ENCODE data around the gene SCFD2. TPM values are rescaled to one million over a fixed set of nuclear protein-coding genes. Genes with fewer than 3 reads are reported as not detected.
"Not testable (repeated sequence)": the region's sequence is repeated elsewhere in the genome, so short reads cannot be mapped to it uniquely, and the experiment has no call there.

SCFD2 gene
- 10 to 100 TPM; 21.6 to 22.5 TPM for total RNA-seq

DNA sequence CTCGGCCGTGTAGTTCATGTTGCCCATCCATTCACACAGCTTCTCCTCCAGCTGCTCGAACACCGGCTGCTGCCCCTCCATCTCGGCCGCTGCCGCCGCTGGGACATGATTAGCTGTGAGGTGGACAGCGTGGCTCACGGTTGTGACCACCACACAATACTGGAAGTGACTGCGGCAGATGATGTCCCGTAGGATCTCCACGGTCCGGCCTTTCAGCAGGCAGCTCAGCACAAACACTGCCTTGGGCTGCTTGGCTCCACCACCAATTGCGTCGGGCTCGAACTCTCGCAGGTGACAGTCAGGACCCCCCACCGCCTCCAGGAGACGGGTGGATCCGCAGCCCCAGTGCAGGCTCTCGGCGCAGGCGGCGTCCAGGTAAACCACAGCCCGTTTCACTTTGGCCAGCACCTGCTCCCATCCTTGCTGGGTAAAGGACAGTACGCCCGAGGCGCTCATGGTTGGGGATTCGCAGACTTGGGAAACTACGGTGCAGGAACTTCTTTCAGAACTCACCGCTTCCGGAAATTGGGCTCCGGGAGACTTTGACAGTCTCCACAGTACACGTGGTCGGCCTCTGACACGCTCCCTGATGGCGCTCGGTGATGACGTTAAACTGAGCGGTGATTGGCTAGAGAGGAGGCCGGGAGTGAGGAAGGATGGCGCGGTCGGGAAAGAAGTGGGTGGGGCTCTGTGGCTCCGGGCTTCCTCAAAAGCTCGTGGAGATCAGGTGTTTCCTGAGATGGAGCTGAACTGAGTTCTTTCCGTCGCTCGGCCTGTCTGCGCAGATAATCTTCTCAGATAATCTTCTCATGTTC is at the start of gene SCFD2:
SCFD2 (minus strand) TSS at position 576 of the 815 bp plus-strand sequence.
- H3K4me1 Mint-ChIP-seq: peaks cover 47% of the 10 kb centered on the region
- peak; percentile 98 for DNase-seq
- H3K4me3 Mint-ChIP-seq: peak within 1 kb of the TSS; percentile 95
- intact Hi-C loops (cut with DNase I, micrococcal nuclease): loop anchor here (1.0 to 10.0 kb wide), 7 partner anchors 12 to 653 kb away; partner anchors contain the start of gene FIP1L1 (in 2 of the 2)
- ATAC-seq: peak; percentile 98
- H3K27ac Mint-ChIP-seq: peak within 1 kb of the TSS; percentile 95
- no peaks in the 10 kb centered on the region for H3K9me3 Mint-ChIP-seq (ENCODE audit: low read depth)
- CTCF ChIA-PET: interaction anchor here (1.4 to 1.5 kb wide), 2 partner anchors 11 to 14 kb away, joined by 3 to 5 read pairs; no protein-coding TSS in a partner anchor
- peaks cover 5% of the 10 kb centered on the region for H3K27me3 Mint-ChIP-seq
- POLR2A ChIA-PET: interaction anchor here (0.6 to 1.2 kb wide), 2 partner anchors 11 to 697 kb away, joined by 3 read pairs; partner anchors contain the start of gene FIP1L1
- peaks cover 11% of the 10 kb centered on the region for H3K36me3 Mint-ChIP-seq (ENCODE audit: low read depth)

DNA sequence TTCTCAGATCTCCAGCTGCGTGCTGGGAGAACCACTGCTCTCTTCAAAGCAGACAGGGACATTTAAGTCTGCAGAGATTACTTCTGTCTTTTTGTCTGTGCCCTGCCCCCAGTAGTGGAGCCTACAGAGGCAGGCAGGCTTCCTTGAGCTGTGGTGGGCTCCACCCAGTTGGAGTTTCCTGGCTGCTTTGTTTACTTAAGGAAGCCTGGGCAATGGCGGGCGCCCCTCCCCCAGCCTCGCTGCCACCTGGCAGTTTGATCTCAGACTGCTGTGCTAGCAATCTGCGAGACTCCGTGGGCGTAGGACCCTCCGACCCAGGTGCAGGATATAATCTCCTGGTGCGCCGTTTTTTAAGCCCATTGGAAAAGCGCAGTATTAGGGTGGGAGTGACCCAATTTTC is 43.6 kb upstream of the SCFD2 start:
- intact Hi-C loops (cut with DNase I, micrococcal nuclease); CTCF ChIA-PET; H3K27ac Mint-ChIP-seq; H3K27me3 Mint-ChIP-seq; H3K9me3 Mint-ChIP-seq (ENCODE audit: low read depth); ATAC-seq; H3K4me3 Mint-ChIP-seq; POLR2A ChIA-PET; DNase-seq: not testable (repeated sequence)
- peaks cover 50% of the 10 kb centered on the region for H3K36me3 Mint-ChIP-seq (ENCODE audit: low read depth)
- H3K4me1 Mint-ChIP-seq: peaks cover 45% of the 10 kb centered on the region

DNA sequence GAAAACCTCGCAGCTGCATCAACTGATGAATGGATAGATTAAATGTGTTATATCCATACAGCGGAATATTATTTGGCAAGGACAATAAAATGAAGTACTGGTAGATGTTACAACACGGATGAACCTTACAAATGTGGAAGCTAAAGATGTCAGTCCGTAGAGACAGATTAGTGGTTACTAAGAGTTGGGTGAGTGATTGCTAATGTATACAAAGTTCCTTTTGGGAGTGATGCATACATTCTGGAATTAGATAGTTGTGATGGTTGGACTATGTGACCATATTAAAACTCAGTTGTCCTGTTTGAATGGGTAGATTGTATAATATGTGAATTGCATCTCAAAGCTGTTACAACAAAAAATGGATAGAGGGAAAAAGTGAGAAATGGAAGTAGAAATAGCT is 14.4 kb upstream of the SCFD2 start:
- H3K4me3 Mint-ChIP-seq: no peak overlapping the region

DNA sequence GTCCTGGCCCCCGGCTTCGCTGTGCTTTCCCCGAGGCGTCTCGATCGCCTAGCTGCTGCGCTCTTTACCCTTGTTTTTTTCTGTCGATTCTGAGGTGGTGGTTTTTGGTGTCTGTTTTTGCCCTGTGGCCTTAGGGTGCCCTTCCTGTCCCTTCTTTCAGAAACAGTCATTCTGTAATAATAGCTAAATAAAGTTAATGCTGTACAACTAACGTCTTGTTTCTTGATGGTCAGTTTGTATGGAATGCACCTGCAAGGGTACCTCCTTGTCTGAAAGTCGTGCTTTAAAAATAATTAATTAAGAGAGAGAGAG is 12.3 kb upstream of the SCFD2 start:
- Mint-ChIP-seq H3K36me3 (ENCODE audit: low read depth) (peaks cover 17% of the 10 kb centered on the region), H3K4me1 (peaks cover 29% of the 10 kb centered on the region), H3K9me3 (ENCODE audit: low read depth) (no peaks in the 10 kb centered on the region), H3K27ac (peak overlapping the region; percentile 97), H3K4me3 (peak overlapping the region; percentile 99), H3K27me3 (no peaks in the 10 kb centered on the region)
- ATAC-seq (no peak), DNase-seq (no peak)
- CTCF ChIA-PET: interaction anchor here (0.6 to 1.3 kb wide), 3 partner anchors 9 to 856 kb away, joined by 3 to 4 read pairs (median 3); no protein-coding TSS in a partner anchor
- intact Hi-C loops (cut with DNase I, micrococcal nuclease): loop anchor here (5.0 kb wide), 3 partner anchors 181 to 1536 kb away; partner anchors contain the start of genes CHIC2 (in 1 of the 2) and DCUN1D4 (in 1 of the 2)
- POLR2A ChIA-PET: no interaction called here

More for the DNA sequence above, 14.4 kb upstream of the SCFD2 start:
- Mint-ChIP-seq H3K9me3 (ENCODE audit: low read depth) (no peaks in the 10 kb centered on the region), H3K4me1 (peaks cover 29% of the 10 kb centered on the region), H3K27me3 (no peaks in the 10 kb centered on the region), H3K36me3 (ENCODE audit: low read depth) (peaks cover 28% of the 10 kb centered on the region), H3K27ac (no peak overlapping the region)
- no peak for ATAC-seq
- ChIA-PET POLR2A (no interaction called here), CTCF (interaction anchor here (1.8 to 2.2 kb wide), 3 partner anchors 15 to 853 kb away, joined by 5 to 10 read pairs (median 6); partner anchors contain the start of gene SCFD2)
- no peak for DNase-seq
- intact Hi-C loops (cut with DNase I, micrococcal nuclease): loop anchor here in 1 of 2 experiments (5.0 kb wide), 1 partner anchor 52 kb away; no protein-coding TSS in a partner anchor

DNA sequence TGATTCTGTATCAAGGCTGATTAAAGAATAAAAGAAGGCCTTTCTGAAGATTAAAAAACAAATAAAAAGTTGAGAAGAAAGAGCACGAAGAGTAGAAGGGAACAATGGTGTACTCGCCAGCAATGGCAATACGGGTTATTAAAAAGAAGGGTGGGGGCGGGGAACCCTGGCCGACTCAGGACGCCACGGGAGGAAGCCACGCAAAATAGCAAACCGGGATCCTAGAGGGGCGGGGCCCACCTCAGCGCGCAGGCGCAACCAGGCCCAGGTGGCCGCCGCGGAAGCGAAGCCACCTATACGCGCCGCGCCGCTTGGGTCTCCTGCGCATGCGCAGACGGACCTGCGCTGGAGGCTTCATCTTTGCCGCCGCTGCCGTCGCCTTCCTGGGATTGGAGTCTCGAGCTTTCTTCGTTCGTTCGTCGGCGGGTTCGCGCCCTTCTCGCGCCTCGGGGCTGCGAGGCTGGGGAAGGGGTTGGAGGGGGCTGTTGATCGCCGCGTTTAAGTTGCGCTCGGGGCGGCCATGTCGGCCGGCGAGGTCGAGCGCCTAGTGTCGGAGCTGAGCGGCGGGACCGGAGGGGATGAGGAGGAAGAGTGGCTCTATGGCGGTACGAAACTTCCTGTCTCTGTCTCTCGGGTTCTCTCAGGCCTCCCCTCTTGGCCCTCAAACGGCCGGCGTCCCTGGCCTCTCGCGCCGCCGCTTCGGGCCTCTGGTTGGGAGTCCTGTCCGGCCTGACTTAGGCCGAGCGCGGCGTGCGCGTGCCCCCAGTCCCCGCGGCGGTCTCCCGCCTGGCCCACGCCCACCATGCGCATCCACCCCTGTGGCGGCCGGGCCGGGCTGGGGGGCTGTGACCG is 11.7 kb upstream of the SCFD2 start, which contains the start of gene FIP1L1:
FIP1L1 (plus strand) TSS at position 323 of the 852 bp plus-strand sequence; CDS start at position 521, 198 bp downstream.
- Mint-ChIP-seq H3K4me1 (peaks cover 29% of the 10 kb centered on the region), H3K9me3 (ENCODE audit: low read depth) (no peaks in the 10 kb centered on the region), H3K27me3 (no peaks in the 10 kb centered on the region), H3K27ac (peak within 1 kb of the TSS; percentile 97), H3K36me3 (ENCODE audit: low read depth) (peaks cover 15% of the 10 kb centered on the region), H3K4me3 (peak within 1 kb of the TSS; percentile 99)
- DNase-seq (peak; percentile 98), ATAC-seq (peak; percentile 97)
- ChIA-PET POLR2A (interaction anchor here (1.0 kb wide), 1 partner anchor 12 kb away, joined by 3 read pairs; the partner anchor contains the start of gene SCFD2), CTCF (interaction anchor here (0.6 to 1.3 kb wide), 5 partner anchors 10 to 857 kb away, joined by 3 to 4 read pairs (median 3); no protein-coding TSS in a partner anchor)
- intact Hi-C loops (cut with DNase I, micrococcal nuclease): loop anchor here (1.0 to 5.0 kb wide), 5 partner anchors 11 to 1535 kb away; partner anchors contain the start of genes CHIC2 (in 2 of the 2), SCFD2 (in 2 of the 2) and DCUN1D4 (in 1 of the 2)

DNA sequence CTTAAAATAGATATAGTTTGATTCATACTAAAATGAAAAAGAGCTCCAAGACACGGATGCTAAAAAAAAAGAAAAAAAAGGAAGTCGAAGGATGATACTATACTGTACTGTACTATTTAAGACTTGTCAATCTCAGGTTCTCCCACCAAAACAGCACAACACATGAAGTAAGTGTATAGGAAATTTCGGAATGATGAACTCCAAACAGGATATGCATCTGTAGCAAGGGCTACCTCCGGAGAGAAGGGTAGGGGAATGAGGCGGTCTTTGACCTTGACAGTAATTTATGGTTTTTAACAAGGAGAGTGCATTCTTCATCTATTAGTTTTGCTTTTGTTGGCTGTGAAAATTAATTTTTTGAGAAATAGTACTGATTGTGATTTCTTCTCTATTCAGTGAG is 11.0 kb upstream of the SCFD2 start:
- no peak for DNase-seq
- H3K9me3 Mint-ChIP-seq (ENCODE audit: low read depth): no peaks in the 10 kb centered on the region
- H3K27ac Mint-ChIP-seq: peak overlapping the region; percentile 97
- intact Hi-C loops (cut with DNase I, micrococcal nuclease): loop anchor here (1.0 to 5.0 kb wide), 5 partner anchors 11 to 1535 kb away; partner anchors contain the start of genes CHIC2 (in 2 of the 2), SCFD2 (in 2 of the 2) and DCUN1D4 (in 1 of the 2)
- CTCF ChIA-PET: interaction anchor here (0.7 to 1.1 kb wide), 3 partner anchors 15 to 24 kb away, joined by 3 read pairs; no protein-coding TSS in a partner anchor
- peaks cover 12% of the 10 kb centered on the region for H3K36me3 Mint-ChIP-seq (ENCODE audit: low read depth)
- peaks cover 29% of the 10 kb centered on the region for H3K4me1 Mint-ChIP-seq
- peak; percentile 1 for ATAC-seq
- POLR2A ChIA-PET: interaction anchor here (1.0 kb wide), 1 partner anchor 11 kb away, joined by 3 read pairs; the partner anchor contains the start of gene SCFD2
- no peaks in the 10 kb centered on the region for H3K27me3 Mint-ChIP-seq
- H3K4me3 Mint-ChIP-seq: peak overlapping the region; percentile 99

DNA sequence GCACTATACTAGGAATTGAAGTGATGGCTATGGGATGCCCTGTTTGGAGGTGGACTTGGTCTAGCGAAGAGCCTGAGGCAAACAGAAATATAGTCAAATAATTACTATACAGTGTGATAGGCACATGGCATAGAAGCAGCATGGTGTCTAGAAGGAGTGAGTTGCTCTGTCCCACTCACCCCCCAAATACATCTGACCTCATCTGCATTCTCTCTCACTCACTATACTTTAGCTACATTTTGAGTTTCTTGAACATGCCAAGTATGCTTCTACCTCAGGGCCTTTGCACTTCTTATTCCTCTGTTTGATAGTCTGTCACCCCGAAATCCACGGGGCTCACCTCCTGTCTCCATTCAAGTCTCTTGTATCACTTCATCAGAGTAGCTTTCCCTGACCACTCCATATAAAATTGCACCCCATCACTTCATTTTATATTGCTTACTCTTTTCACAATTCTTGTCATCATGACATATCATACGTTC is 9.0 kb upstream of the SCFD2 start:
- ATAC-seq (no peak), DNase-seq (no peak)
- H3K4me1 Mint-ChIP-seq: peaks cover 20% of the 10 kb centered on the region
- H3K36me3 Mint-ChIP-seq (ENCODE audit: low read depth): peaks cover 6% of the 10 kb centered on the region
- no peak overlapping the region for H3K27ac Mint-ChIP-seq
- H3K27me3 Mint-ChIP-seq: peaks cover 9% of the 10 kb centered on the region
- ChIA-PET POLR2A (no interaction called here), CTCF (no interaction called here)
- intact Hi-C loops (cut with DNase I, micrococcal nuclease): loop anchor here (5.0 kb wide), 3 partner anchors 178 to 1533 kb away; partner anchors contain the start of genes CHIC2 (in 1 of the 2) and DCUN1D4 (in 1 of the 2)
- H3K4me3 Mint-ChIP-seq: no peak overlapping the region
- no peaks in the 10 kb centered on the region for H3K9me3 Mint-ChIP-seq (ENCODE audit: low read depth)

DNA sequence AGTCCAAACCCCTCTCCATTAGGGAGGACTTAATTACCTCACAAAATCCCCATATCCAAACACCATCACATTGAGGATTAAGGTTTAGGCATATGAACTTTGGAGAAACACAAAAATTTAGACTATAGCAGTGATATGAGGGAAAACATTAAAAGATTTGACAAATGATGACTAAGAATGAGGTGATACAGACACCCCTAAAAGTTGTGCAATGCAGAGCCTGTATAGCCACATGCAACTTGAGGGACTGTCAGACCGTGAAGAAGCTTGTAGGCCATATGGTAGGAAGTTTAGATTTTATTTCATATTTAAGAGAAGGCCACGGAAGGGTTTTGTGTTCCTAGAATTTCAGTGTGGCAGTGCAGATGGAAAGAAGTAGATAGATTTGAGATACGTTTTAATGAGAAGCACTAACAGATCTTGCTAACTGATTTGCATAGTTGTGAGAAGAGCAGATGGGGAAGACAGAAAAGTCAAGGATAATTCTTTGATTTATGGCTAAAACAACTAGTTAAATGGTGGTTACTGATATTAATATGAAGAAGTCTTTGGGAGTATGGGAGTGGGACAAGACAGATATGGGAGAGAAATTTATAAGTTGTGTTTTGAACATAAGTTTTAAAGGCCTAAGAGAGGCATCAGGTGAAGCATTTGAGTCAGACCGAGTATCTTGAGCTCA is 6.1 kb upstream of the SCFD2 start:
- ChIA-PET CTCF (interaction anchor here (0.6 to 0.7 kb wide), 2 partner anchors 9 to 1287 kb away, joined by 3 to 4 read pairs; no protein-coding TSS in a partner anchor), POLR2A (no interaction called here)
- H3K4me1 Mint-ChIP-seq: peaks cover 8% of the 10 kb centered on the region
- H3K27ac Mint-ChIP-seq: no peak overlapping the region
- ATAC-seq (no peak), DNase-seq (no peak)
- no peak overlapping the region for H3K4me3 Mint-ChIP-seq
- no peaks in the 10 kb centered on the region for H3K36me3 Mint-ChIP-seq (ENCODE audit: low read depth)
- H3K27me3 Mint-ChIP-seq: peaks cover 10% of the 10 kb centered on the region
- intact Hi-C loops (cut with DNase I, micrococcal nuclease): no loop called here
- H3K9me3 Mint-ChIP-seq (ENCODE audit: low read depth): no peaks in the 10 kb centered on the region

DNA sequence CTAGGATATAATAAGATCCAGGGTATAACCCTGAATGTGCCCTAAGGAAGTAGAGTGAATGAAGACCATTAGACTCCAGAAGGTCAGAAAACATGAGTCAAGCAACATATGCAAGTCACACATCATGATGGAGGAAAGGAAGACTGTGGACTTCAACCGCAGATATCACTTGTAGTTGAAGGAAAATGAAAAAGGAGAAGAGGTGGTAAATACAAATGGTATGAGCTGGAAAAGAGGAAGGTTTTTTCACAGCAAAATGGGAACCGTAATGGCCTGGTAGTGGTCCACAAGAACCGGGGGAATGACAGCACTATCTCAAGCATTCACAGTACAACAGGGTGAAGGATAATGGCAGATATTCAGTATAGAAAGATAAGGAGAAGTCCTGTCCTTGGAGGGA is 5.2 kb upstream of the SCFD2 start:
- intact Hi-C loops (cut with DNase I, micrococcal nuclease): no loop called here
- CTCF ChIA-PET: interaction anchor here (0.7 kb wide), 2 partner anchors 10 to 1334 kb away, joined by 3 to 4 read pairs; no protein-coding TSS in a partner anchor
- peaks cover 10% of the 10 kb centered on the region for H3K27me3 Mint-ChIP-seq
- DNase-seq (no peak), ATAC-seq (no peak)
- no peak overlapping the region for H3K27ac Mint-ChIP-seq
- H3K36me3 Mint-ChIP-seq (ENCODE audit: low read depth): no peaks in the 10 kb centered on the region
- POLR2A ChIA-PET: no interaction called here
- peaks cover 14% of the 10 kb centered on the region for H3K4me1 Mint-ChIP-seq
- no peaks in the 10 kb centered on the region for H3K9me3 Mint-ChIP-seq (ENCODE audit: low read depth)
- no peak overlapping the region for H3K4me3 Mint-ChIP-seq

DNA sequence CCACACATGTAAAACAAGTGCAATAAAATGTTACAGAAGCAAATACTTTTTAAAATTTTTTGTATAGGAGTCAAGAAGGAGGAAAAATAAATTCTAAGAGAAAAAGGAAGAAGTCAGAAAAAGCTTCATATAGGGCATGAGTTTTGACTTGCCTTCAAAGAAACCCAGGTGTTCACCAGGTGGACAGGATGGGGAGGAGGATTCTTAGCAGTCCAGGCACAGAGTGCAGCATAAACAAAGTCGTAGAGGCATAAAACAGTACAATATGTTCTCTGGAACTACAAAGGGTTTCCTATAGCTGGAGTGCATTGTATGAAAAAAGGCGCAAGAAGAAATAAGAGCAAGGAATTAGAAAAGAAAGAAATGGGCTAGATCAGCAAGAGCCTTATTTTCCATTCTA is 1.9 kb upstream of the SCFD2 start:
- H3K27me3 Mint-ChIP-seq: peaks cover 10% of the 10 kb centered on the region
- no peaks in the 10 kb centered on the region for H3K9me3 Mint-ChIP-seq (ENCODE audit: low read depth)
- no peak overlapping the region for H3K27ac Mint-ChIP-seq
- peaks cover 28% of the 10 kb centered on the region for H3K4me1 Mint-ChIP-seq
- DNase-seq (no peak), ATAC-seq (no peak)
- CTCF ChIA-PET: no interaction called here
- POLR2A ChIA-PET: no interaction called here
- H3K36me3 Mint-ChIP-seq (ENCODE audit: low read depth): peaks cover 1% of the 10 kb centered on the region
- H3K4me3 Mint-ChIP-seq: no peak overlapping the region
- intact Hi-C loops (cut with DNase I, micrococcal nuclease): loop anchor here (5.0 to 10.0 kb wide), 5 partner anchors 235 to 653 kb away; no protein-coding TSS in a partner anchor
